ENCODE data around the gene OR6C74.

GRCh38 chr12:55227643-55228042 is 16.8 kb upstream of the OR6C74 start:
- TF ChIP-seq CTCF (conservative IDR thresholded peaks at IDR 0.05) = no peak
- no peak for TF ChIP-seq EZH2 (IDR thresholded peaks at IDR 0.05; ENCODE audit: low read depth)
